SK-N-SH (cell line): Measurements from ENCODE around the gene GPR158.

Experiments
- EZH2phosphoT487 ChIP-seq: fragments of 200-600 bp; sonication (generic); IDR thresholded peaks from 2 replicates; pipeline ENCODE4 v1.6.1; 2017; ENCODE audit warnings: low read depth, mixed run types, mild to moderate bottlenecking, antibody characterized with exemption, moderate library complexity, borderline replicate concordance
- FOSL2 ChIP-seq: IDR thresholded peaks from 2 replicates; pipeline ENCODE4 v1.4.0; 2012; ENCODE audit warnings: low read depth, mild to moderate bottlenecking, moderate library complexity, borderline replicate concordance
- FOXJ3 ChIP-seq: sonication (generic); formaldehyde crosslinking; IDR thresholded peaks from 2 replicates; pipeline ENCODE4 v1.5.1; 2020; ENCODE audit warnings: mild to moderate bottlenecking, missing genetic modification reagents
- NFIC ChIP-seq: IDR thresholded peaks from 2 replicates; pipeline ENCODE4 v1.4.0; 2012; ENCODE audit warnings: borderline replicate concordance
- NRF1 ChIP-seq: IDR thresholded peaks from 2 replicates; pipeline ENCODE4 v1.6.1; 2012; ENCODE audit warnings: low read depth, mild to moderate bottlenecking, low read length
- POLR2AphosphoS5 ChIP-seq: IDR thresholded peaks from 2 replicates; pipeline ENCODE4 v1.6.1; 2012; ENCODE audit warnings: low read depth, low read length
- TF ChIP-seq, protein P1 (sequence below): fragments of 200-600 bp; sonication (generic); IDR thresholded peaks from 2 replicates; pipeline ENCODE4 v1.6.1; 2017; ENCODE audit warnings: antibody characterized with exemption, mild to moderate bottlenecking, moderate library complexity
- TF ChIP-seq, protein P2 (sequence below): IDR thresholded peaks from 2 replicates; pipeline ENCODE4; 2012
- TF ChIP-seq, protein P3 (sequence below): IDR thresholded peaks from 2 replicates; pipeline ENCODE4 v1.6.1; 2012; ENCODE audit warnings: mild to moderate bottlenecking, low read depth, low read length, moderate library complexity

GRCh38 chr10:25384618-25385017, 209.8 kb downstream of the GPR158 start:
- TF ChIP-seq EZH2phosphoT487 (no peak), NFIC (no peak), NRF1 (no peak), POLR2AphosphoS5 (no peak), FOXJ3 (CRISPR knock-in tag) (no peak), FOSL2 (no peak)
- TF ChIP-seq, protein P1, sequence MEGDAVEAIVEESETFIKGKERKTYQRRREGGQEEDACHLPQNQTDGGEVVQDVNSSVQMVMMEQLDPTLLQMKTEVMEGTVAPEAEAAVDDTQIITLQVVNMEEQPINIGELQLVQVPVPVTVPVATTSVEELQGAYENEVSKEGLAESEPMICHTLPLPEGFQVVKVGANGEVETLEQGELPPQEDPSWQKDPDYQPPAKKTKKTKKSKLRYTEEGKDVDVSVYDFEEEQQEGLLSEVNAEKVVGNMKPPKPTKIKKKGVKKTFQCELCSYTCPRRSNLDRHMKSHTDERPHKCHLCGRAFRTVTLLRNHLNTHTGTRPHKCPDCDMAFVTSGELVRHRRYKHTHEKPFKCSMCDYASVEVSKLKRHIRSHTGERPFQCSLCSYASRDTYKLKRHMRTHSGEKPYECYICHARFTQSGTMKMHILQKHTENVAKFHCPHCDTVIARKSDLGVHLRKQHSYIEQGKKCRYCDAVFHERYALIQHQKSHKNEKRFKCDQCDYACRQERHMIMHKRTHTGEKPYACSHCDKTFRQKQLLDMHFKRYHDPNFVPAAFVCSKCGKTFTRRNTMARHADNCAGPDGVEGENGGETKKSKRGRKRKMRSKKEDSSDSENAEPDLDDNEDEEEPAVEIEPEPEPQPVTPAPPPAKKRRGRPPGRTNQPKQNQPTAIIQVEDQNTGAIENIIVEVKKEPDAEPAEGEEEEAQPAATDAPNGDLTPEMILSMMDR: no peak
- TF ChIP-seq, protein P2, sequence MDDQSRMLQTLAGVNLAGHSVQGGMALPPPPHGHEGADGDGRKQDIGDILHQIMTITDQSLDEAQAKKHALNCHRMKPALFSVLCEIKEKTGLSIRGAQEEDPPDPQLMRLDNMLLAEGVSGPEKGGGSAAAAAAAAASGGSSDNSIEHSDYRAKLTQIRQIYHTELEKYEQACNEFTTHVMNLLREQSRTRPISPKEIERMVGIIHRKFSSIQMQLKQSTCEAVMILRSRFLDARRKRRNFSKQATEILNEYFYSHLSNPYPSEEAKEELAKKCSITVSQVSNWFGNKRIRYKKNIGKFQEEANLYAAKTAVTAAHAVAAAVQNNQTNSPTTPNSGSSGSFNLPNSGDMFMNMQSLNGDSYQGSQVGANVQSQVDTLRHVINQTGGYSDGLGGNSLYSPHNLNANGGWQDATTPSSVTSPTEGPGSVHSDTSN: no peak
- TF ChIP-seq, protein P3, sequence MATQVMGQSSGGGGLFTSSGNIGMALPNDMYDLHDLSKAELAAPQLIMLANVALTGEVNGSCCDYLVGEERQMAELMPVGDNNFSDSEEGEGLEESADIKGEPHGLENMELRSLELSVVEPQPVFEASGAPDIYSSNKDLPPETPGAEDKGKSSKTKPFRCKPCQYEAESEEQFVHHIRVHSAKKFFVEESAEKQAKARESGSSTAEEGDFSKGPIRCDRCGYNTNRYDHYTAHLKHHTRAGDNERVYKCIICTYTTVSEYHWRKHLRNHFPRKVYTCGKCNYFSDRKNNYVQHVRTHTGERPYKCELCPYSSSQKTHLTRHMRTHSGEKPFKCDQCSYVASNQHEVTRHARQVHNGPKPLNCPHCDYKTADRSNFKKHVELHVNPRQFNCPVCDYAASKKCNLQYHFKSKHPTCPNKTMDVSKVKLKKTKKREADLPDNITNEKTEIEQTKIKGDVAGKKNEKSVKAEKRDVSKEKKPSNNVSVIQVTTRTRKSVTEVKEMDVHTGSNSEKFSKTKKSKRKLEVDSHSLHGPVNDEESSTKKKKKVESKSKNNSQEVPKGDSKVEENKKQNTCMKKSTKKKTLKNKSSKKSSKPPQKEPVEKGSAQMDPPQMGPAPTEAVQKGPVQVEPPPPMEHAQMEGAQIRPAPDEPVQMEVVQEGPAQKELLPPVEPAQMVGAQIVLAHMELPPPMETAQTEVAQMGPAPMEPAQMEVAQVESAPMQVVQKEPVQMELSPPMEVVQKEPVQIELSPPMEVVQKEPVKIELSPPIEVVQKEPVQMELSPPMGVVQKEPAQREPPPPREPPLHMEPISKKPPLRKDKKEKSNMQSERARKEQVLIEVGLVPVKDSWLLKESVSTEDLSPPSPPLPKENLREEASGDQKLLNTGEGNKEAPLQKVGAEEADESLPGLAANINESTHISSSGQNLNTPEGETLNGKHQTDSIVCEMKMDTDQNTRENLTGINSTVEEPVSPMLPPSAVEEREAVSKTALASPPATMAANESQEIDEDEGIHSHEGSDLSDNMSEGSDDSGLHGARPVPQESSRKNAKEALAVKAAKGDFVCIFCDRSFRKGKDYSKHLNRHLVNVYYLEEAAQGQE: no peak
